SK-N-SH (cell line): ENCODE data around the gene TBL1X. TPM values are rescaled to one million over a fixed set of nuclear protein-coding genes. Genes with fewer than 3 reads are reported as not detected.

Source experiments
- CTCF ChIA-PET: fragments of 300-600, 350-600 bp; formaldehyde crosslinking; extraction: SDS; loops from one replicate; lab custom pipeline; 2021; lab: Yijun Ruan, JAX
- POLR2A ChIA-PET: fragments of 350-600 bp; sonication (Branson Sonifier 250); formaldehyde crosslinking; extraction: SDS; loops from one replicate; lab custom pipeline; 2020; ENCODE audit warnings: antibody characterized with exemption, inconsistent platforms; lab: Yijun Ruan, JAX
- DNase-seq: peaks from one replicate; pipeline ENCODE4 v3.0.0; 2012
- H2AFZ ChIP-seq: fragments of 200-600 bp; sonication (generic); 2 replicates; pipeline ENCODE4 v1.8.1; 2016; ENCODE audit warnings: antibody characterized with exemption, mild to moderate bottlenecking, low read depth
- H3F3A ChIP-seq: fragments of 200-600 bp; sonication (generic); replicated peaks from 2 replicates; pipeline ENCODE3; 2016; ENCODE audit warnings: antibody characterized with exemption, mild to moderate bottlenecking; ENCODE audit not compliant: insufficient read depth
- H3K27ac ChIP-seq, 2 experiments: fragments of 200-500 bp in 1 of 2; fragments of 200-600 bp in 1 of 2; sonication (Bioruptor generic) in 1 of 2; sonication (generic), shearing (Covaris generic) in 1 of 2; 2 replicates each; pipeline versions ENCODE4 v1.5.1 to v1.6.1; 2014 to 2016; ENCODE audit warnings: low read depth in 2 of 2, inconsistent platforms in 1 of 2, low read length in 1 of 2, mild to moderate bottlenecking in 1 of 2, mixed read lengths in 1 of 2
- H3K27me3 ChIP-seq: fragments of 200-600 bp; sonication (generic), shearing (Covaris generic); 2 replicates; pipeline ENCODE4 v1.6.1; 2016; ENCODE audit warnings: mixed run types; ENCODE audit not compliant: insufficient read depth
- H3K36me3 ChIP-seq, 2 experiments: fragments of 200-500 bp in 1 of 2; fragments of 200-600 bp in 1 of 2; sonication (Bioruptor generic) in 1 of 2; sonication (generic) in 1 of 2; replicated peaks in 1 of 2; 2 replicates each; pipeline versions ENCODE3 to v1.5.1; 2014 to 2016; ENCODE audit warnings: low read length in 1 of 2, mild to moderate bottlenecking in 1 of 2; ENCODE audit not compliant: insufficient read depth in 2 of 2, control insufficient read depth in 1 of 2
- H3K4me1 ChIP-seq, 2 experiments: fragments of 200-500 bp in 1 of 2; fragments of 200-600 bp in 1 of 2; sonication (Bioruptor generic) in 1 of 2; sonication (generic), shearing (Covaris generic) in 1 of 2; 2 replicates each; pipeline versions ENCODE4 v1.5.1 to v1.6.1; 2014 to 2016; ENCODE audit warnings: low read depth in 1 of 2, low read length in 1 of 2, mixed run types in 1 of 2; ENCODE audit not compliant: insufficient read depth in 2 of 2, control insufficient read depth in 1 of 2
- H3K4me2 ChIP-seq: fragments of 200-600 bp; sonication (generic), shearing (Covaris generic); 2 replicates; pipeline ENCODE4 v1.6.1; 2017; ENCODE audit warnings: mixed run types
- H3K4me3 ChIP-seq, 2 experiments: fragments of 200-500 bp in 1 of 2; fragments of 200-600 bp in 1 of 2; sonication (Bioruptor generic) in 1 of 2; sonication (generic), shearing (Covaris generic) in 1 of 2; 2 replicates each; pipeline versions ENCODE4 v1.5.1 to v1.8.1; 2014 to 2016; ENCODE audit warnings: low read depth in 2 of 2, inconsistent platforms in 1 of 2, low read length in 1 of 2, mild to moderate bottlenecking in 1 of 2, mixed read lengths in 1 of 2, moderate library complexity in 1 of 2
- H3K79me2 ChIP-seq: fragments of 200-600 bp; sonication (generic); 2 replicates; pipeline ENCODE4 v1.8.1; 2017; ENCODE audit warnings: mild to moderate bottlenecking; ENCODE audit not compliant: insufficient read depth
- H3K9ac ChIP-seq: fragments of 200-600 bp; sonication (generic); 2 replicates; pipeline ENCODE4 v1.6.1; 2017; ENCODE audit warnings: mixed run types
- H3K9me2 ChIP-seq: fragments of 200-600 bp; sonication (generic); 2 replicates; pipeline ENCODE4 v1.6.1; 2017; ENCODE audit warnings: mixed run types
- H3K9me3 ChIP-seq: fragments of 200-600 bp; sonication (generic); 2 replicates; pipeline ENCODE4 v1.6.1; 2017; ENCODE audit warnings: mixed run types, mild to moderate bottlenecking, moderate library complexity
- H4K20me1 ChIP-seq: fragments of 200-600 bp; sonication (generic); 2 replicates; pipeline ENCODE4 v1.6.1; 2017; ENCODE audit warnings: mild to moderate bottlenecking, mixed run types; ENCODE audit not compliant: insufficient read depth
- CHD2 ChIP-seq: fragments of 150-350 bp; IDR thresholded peaks from 2 replicates; pipeline ENCODE4 v1.6.1; 2018; ENCODE audit warnings: low read length; ENCODE audit not compliant: partially characterized antibody
- FOXJ3 ChIP-seq: sonication (generic); formaldehyde crosslinking; IDR thresholded peaks from 2 replicates; pipeline ENCODE4 v1.5.1; 2020; ENCODE audit warnings: mild to moderate bottlenecking, missing genetic modification reagents
- FOXM1 ChIP-seq: IDR thresholded peaks from 2 replicates; pipeline ENCODE4 v1.4.0; 2012; ENCODE audit warnings: low read depth, mild to moderate bottlenecking
- GABPA ChIP-seq: IDR thresholded peaks from 2 replicates; pipeline ENCODE4 v1.4.0; 2012; ENCODE audit warnings: low read depth, mild to moderate bottlenecking
- JUND ChIP-seq: IDR thresholded peaks from 2 replicates; pipeline ENCODE4 v1.4.0; 2012
- SMC3 ChIP-seq: IDR thresholded peaks from 2 replicates; pipeline ENCODE4 v1.6.1; 2012; ENCODE audit warnings: low read depth, low read length, improper control_type of control experiment
- TCF12 ChIP-seq: IDR thresholded peaks from 2 replicates; pipeline ENCODE4 v1.4.0; 2012
- TEAD4 ChIP-seq: IDR thresholded peaks from 2 replicates; pipeline ENCODE4 v1.4.0; 2012; ENCODE audit warnings: mild to moderate bottlenecking, borderline replicate concordance; ENCODE audit not compliant: insufficient read depth
- WGBS: methylation state at CpG from one replicate; pipeline ENCODE4 v1.1.6; 2017; ENCODE audit warnings: low lambda C conversion rate; 5-methylcytosine and 5-hydroxymethylcytosine counted together
- polyA plus RNA-seq, 3 experiments: library from polyadenylated mRNA; depleted of rRNA; stranded (reverse); fragments of >200 nt; gene quantifications; 2 replicates each; pipeline ENCODE4 v1.2.3, GENCODE V29; 2012
- TF ChIP-seq, protein P1 (sequence below): fragments of 150-350 bp; IDR thresholded peaks from 2 replicates; pipeline ENCODE4 v1.6.1; 2016; ENCODE audit warnings: mild to moderate bottlenecking, low read depth, low read length
- TF ChIP-seq, protein P2 (sequence below): IDR thresholded peaks from 2 replicates; pipeline ENCODE4 v1.4.0; 2012; ENCODE audit warnings: low read depth, borderline replicate concordance
- TF ChIP-seq, protein P3 (sequence below): IDR thresholded peaks from 2 replicates; pipeline ENCODE4 v1.4.0; 2012; ENCODE audit warnings: low read depth
- TF ChIP-seq, protein P4 (sequence below): IDR thresholded peaks from 2 replicates; pipeline ENCODE4 v1.4.0; 2012; ENCODE audit warnings: low read depth, borderline replicate concordance
- TF ChIP-seq, protein P5 (sequence below): fragments of 200-600 bp; sonication (generic); IDR thresholded peaks from 2 replicates; pipeline ENCODE4 v1.6.1; 2017; ENCODE audit warnings: antibody characterized with exemption, mild to moderate bottlenecking, moderate library complexity
- TF ChIP-seq, protein P6 (sequence below): IDR thresholded peaks from 2 replicates; pipeline ENCODE4; 2012

The TBL1X gene
- polyA plus RNA-seq, 1 of the 3 experiments (the other 2 are of a cell fraction): 10.6 TPM

DNA sequence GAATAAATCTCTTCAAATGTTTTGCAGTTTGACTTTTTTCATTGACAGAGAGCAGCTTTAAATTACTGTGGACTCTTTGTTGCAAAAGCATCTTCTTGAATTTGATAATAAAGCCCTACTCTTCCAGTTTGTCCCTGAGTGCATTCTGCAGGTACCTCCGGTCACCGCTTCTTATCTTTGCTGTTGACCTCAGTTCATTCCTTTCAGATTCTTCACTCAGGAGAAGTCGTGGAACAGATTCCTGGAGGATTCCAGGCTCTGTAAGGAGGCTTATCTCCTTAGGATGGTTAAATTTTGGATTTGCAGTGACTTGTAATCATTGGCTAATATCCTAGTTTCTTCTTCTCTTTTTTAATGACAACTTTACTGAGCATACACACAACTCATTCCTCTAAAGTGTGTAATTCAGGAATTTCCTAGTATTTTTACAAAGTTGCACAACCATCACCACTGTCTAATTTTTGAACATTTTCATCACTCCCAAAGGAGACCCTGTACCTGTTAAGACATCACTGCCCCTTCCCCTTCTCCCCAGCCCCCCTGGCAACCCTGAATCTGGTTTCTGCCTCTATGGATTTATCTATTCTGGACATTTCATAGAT is 22.0 kb downstream of the TBL1X start:
- Histone ChIP-seq H3K27me3 (no peaks in the 10 kb centered on the region), H3K9me2 (no peaks in the 10 kb centered on the region), H3K4me2 (no peak overlapping the region), H3K36me3 (no peaks in the 10 kb centered on the region), H3K9me3 (no peaks in the 10 kb centered on the region), H3K27ac (no peak overlapping the region), H3K79me2 (peaks cover 39% of the 10 kb centered on the region), H2AFZ (no peak overlapping the region), H3K4me1 (no peaks in the 10 kb centered on the region), H4K20me1 (peaks cover 22% of the 10 kb centered on the region), H3K4me3 (no peak overlapping the region), H3F3A (no peaks in the 10 kb centered on the region), H3K9ac (no peak overlapping the region)
- DNase-seq: no peak
- WGBS: 64% methylated on average over 3 of the region's 3 CpGs
- ChIA-PET POLR2A (no interaction called here), CTCF (no interaction called here)
- TF ChIP-seq, protein P1, sequence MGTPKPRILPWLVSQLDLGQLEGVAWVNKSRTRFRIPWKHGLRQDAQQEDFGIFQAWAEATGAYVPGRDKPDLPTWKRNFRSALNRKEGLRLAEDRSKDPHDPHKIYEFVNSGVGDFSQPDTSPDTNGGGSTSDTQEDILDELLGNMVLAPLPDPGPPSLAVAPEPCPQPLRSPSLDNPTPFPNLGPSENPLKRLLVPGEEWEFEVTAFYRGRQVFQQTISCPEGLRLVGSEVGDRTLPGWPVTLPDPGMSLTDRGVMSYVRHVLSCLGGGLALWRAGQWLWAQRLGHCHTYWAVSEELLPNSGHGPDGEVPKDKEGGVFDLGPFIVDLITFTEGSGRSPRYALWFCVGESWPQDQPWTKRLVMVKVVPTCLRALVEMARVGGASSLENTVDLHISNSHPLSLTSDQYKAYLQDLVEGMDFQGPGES: no peak

DNA sequence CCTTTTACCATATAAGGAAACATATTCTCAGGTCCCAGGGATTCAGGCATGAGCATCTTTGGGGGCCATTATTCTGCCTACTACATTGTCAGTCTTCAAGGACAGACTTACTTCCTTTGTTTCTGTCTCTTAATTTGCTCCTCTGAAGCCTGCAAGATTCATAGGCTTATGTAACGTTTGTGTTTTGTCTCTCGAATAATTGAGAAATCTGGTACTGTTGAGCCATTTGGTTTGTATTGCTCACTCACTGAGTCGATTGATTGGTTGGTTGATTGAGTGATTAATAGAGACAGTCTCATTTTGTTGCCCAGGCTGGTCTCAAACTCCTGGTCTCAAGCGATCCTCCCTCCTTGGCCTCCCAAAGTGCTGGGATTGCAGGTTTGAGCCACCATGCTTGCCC is 23.7 kb downstream of the TBL1X start:
- Histone ChIP-seq H3K4me2 (no peak overlapping the region), H3K36me3 (no peaks in the 10 kb centered on the region), H3K4me1 (peaks cover 0 to 3% of the 10 kb centered on the region in 2 experiments; a peak in 1 of 4 replicates), H3K4me3 (no peak overlapping the region), H3F3A (no peaks in the 10 kb centered on the region), H2AFZ (no peak overlapping the region), H3K27me3 (no peaks in the 10 kb centered on the region), H3K79me2 (peaks cover 42% of the 10 kb centered on the region), H3K9me2 (no peaks in the 10 kb centered on the region), H3K9ac (no peak overlapping the region), H3K27ac (no peak overlapping the region), H3K9me3 (no peaks in the 10 kb centered on the region), H4K20me1 (peaks cover 34% of the 10 kb centered on the region)
- POLR2A ChIA-PET: no interaction called here
- no peak for DNase-seq
- no peak for TF ChIP-seq GABPA
- TF ChIP-seq CHD2: no peak
- TF ChIP-seq, protein P2, sequence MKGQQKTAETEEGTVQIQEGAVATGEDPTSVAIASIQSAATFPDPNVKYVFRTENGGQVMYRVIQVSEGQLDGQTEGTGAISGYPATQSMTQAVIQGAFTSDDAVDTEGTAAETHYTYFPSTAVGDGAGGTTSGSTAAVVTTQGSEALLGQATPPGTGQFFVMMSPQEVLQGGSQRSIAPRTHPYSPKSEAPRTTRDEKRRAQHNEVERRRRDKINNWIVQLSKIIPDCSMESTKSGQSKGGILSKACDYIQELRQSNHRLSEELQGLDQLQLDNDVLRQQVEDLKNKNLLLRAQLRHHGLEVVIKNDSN: no peak
- TF ChIP-seq, protein P3, sequence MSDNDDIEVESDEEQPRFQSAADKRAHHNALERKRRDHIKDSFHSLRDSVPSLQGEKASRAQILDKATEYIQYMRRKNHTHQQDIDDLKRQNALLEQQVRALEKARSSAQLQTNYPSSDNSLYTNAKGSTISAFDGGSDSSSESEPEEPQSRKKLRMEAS: no peak
- no peak for TF ChIP-seq TCF12
- TF ChIP-seq FOXJ3 (CRISPR knock-in tag): no peak
- TF ChIP-seq, protein P4, sequence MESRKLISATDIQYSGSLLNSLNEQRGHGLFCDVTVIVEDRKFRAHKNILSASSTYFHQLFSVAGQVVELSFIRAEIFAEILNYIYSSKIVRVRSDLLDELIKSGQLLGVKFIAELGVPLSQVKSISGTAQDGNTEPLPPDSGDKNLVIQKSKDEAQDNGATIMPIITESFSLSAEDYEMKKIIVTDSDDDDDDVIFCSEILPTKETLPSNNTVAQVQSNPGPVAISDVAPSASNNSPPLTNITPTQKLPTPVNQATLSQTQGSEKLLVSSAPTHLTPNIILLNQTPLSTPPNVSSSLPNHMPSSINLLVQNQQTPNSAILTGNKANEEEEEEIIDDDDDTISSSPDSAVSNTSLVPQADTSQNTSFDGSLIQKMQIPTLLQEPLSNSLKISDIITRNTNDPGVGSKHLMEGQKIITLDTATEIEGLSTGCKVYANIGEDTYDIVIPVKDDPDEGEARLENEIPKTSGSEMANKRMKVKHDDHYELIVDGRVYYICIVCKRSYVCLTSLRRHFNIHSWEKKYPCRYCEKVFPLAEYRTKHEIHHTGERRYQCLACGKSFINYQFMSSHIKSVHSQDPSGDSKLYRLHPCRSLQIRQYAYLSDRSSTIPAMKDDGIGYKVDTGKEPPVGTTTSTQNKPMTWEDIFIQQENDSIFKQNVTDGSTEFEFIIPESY: no peak
- TF ChIP-seq, protein P1: no peak
- TF ChIP-seq, protein P5, sequence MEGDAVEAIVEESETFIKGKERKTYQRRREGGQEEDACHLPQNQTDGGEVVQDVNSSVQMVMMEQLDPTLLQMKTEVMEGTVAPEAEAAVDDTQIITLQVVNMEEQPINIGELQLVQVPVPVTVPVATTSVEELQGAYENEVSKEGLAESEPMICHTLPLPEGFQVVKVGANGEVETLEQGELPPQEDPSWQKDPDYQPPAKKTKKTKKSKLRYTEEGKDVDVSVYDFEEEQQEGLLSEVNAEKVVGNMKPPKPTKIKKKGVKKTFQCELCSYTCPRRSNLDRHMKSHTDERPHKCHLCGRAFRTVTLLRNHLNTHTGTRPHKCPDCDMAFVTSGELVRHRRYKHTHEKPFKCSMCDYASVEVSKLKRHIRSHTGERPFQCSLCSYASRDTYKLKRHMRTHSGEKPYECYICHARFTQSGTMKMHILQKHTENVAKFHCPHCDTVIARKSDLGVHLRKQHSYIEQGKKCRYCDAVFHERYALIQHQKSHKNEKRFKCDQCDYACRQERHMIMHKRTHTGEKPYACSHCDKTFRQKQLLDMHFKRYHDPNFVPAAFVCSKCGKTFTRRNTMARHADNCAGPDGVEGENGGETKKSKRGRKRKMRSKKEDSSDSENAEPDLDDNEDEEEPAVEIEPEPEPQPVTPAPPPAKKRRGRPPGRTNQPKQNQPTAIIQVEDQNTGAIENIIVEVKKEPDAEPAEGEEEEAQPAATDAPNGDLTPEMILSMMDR: no peak
- TF ChIP-seq, protein P6, sequence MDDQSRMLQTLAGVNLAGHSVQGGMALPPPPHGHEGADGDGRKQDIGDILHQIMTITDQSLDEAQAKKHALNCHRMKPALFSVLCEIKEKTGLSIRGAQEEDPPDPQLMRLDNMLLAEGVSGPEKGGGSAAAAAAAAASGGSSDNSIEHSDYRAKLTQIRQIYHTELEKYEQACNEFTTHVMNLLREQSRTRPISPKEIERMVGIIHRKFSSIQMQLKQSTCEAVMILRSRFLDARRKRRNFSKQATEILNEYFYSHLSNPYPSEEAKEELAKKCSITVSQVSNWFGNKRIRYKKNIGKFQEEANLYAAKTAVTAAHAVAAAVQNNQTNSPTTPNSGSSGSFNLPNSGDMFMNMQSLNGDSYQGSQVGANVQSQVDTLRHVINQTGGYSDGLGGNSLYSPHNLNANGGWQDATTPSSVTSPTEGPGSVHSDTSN: no peak
- no peak for TF ChIP-seq SMC3
- no peak for TF ChIP-seq FOXM1
- no peak for TF ChIP-seq TEAD4
- no peak for TF ChIP-seq JUND
- CTCF ChIA-PET: no interaction called here
- WGBS: 43% methylated on average over 3 of the region's 4 CpGs
